Osteocyte (in vitro differentiated cells): ENCODE measurements around the gene SHPK. TPM values are rescaled to one million over a fixed set of nuclear protein-coding genes. Genes with fewer than 3 reads are reported as not detected.

Source experiments
- DNase-seq: peaks from one replicate; pipeline ENCODE4 v3.0.0; 2021; ENCODE audit warnings: mixed read lengths; ENCODE audit not compliant: unreplicated experiment; ENCODE audit errors: extremely low spot score
- H3K27ac Mint-ChIP-seq: one replicate; pipeline ENCODE4 v1.8.0; 2021; ENCODE audit warnings: mild to moderate bottlenecking, mixed read lengths; ENCODE audit not compliant: unreplicated experiment
- H3K27me3 Mint-ChIP-seq: one replicate; pipeline ENCODE4 v1.8.0; 2021; ENCODE audit warnings: mixed read lengths; ENCODE audit not compliant: unreplicated experiment
- H3K36me3 Mint-ChIP-seq: one replicate; pipeline ENCODE4 v1.8.0; 2021; ENCODE audit warnings: mixed read lengths; ENCODE audit not compliant: unreplicated experiment
- H3K4me1 Mint-ChIP-seq: one replicate; pipeline ENCODE4 v1.8.0; 2021; ENCODE audit warnings: mixed read lengths; ENCODE audit not compliant: unreplicated experiment
- H3K4me3 Mint-ChIP-seq: one replicate; pipeline ENCODE4 v1.8.0; 2021; ENCODE audit warnings: mild to moderate bottlenecking, moderate library complexity, mixed read lengths; ENCODE audit not compliant: unreplicated experiment
- H3K9me3 Mint-ChIP-seq: one replicate; pipeline ENCODE4 v1.8.0; 2021; ENCODE audit warnings: mixed read lengths; ENCODE audit not compliant: unreplicated experiment
- CTCF ChIP-seq: fragments of 200-600 bp; sonication (generic); IDR thresholded peaks from 2 replicates; pipeline ENCODE4 v1.5.0; 2021; ENCODE audit warnings: antibody characterized with exemption, mild to moderate bottlenecking, moderate library complexity
- total RNA-seq: library from RNA; stranded (reverse); gene quantifications from 2 replicates; pipeline ENCODE4 v1.2.1, GENCODE V29; 2021

SHPK gene
- total RNA-seq, 1 donor from 2014 or later: 8.5 TPM

- Mint-ChIP-seq H3K27me3 (no peaks in the 10 kb centered on the region), H3K4me3 (peak overlapping the region; percentile 89), H3K9me3 (no peaks in the 10 kb centered on the region), H3K27ac (peak overlapping the region; percentile 94), H3K4me1 (peaks cover 33% of the 10 kb centered on the region), H3K36me3 (peaks cover 13% of the 10 kb centered on the region)
- DNase-seq: peak; percentile 96
- TF ChIP-seq CTCF: peak; percentile 12
Observed at GRCh38 chr17:3667366-3668278, 31.6 kb upstream of the SHPK start.

GRCh38 chr17:3666516-3666915 lies 30.5 kb upstream of the SHPK start:
- Mint-ChIP-seq H3K4me1 (peaks cover 33% of the 10 kb centered on the region), H3K4me3 (peak overlapping the region; percentile 89), H3K9me3 (no peaks in the 10 kb centered on the region), H3K36me3 (peaks cover 13% of the 10 kb centered on the region), H3K27me3 (no peaks in the 10 kb centered on the region), H3K27ac (peak overlapping the region; percentile 72)
- DNase-seq: no peak
- TF ChIP-seq CTCF: no peak

- Mint-ChIP-seq H3K27me3 (no peaks in the 10 kb centered on the region), H3K4me1 (peaks cover 36% of the 10 kb centered on the region), H3K4me3 (peak overlapping the region; percentile 89), H3K27ac (peak overlapping the region; percentile 72), H3K36me3 (peaks cover 15% of the 10 kb centered on the region), H3K9me3 (no peaks in the 10 kb centered on the region)
- no peak for TF ChIP-seq CTCF
- DNase-seq: no peak
Observed at GRCh38 chr17:3665834-3666233, 29.8 kb upstream of the SHPK start.

- DNase-seq: no peak
- no peak for TF ChIP-seq CTCF
- Mint-ChIP-seq H3K36me3 (peaks cover 13% of the 10 kb centered on the region), H3K4me1 (peaks cover 45% of the 10 kb centered on the region), H3K27me3 (no peaks in the 10 kb centered on the region), H3K27ac (no peak overlapping the region), H3K9me3 (no peaks in the 10 kb centered on the region), H3K4me3 (no peak overlapping the region)
Observed at GRCh38 chr17:3663102-3664011, 27.3 kb upstream of the SHPK start.
